Peyer's patch (tissue), 4 donors: ENCODE results near the gene SPOCK3. TPM values are rescaled to one million over a fixed set of nuclear protein-coding genes. Genes with fewer than 3 reads are reported as not detected.

ENCODE experiments used
- DNase-seq, 3 donors: peaks; one replicate each; pipeline ENCODE4 v3.0.0-alpha.2; 2017 to 2019
- H3K27ac ChIP-seq, 4 donors: fragments of 200-600 bp; sonication (generic); one replicate each; pipeline ENCODE4 v1.5.1; 2016 to 2019
- H3K27me3 ChIP-seq, 2 donors: fragments of 200-600 bp; sonication (generic); one replicate each; pipeline ENCODE4 v1.5.1; 2019
- H3K36me3 ChIP-seq, 3 donors: fragments of 200-600 bp; sonication (generic); one replicate each; pipeline ENCODE4 v1.5.1; 2016 to 2019
- H3K4me1 ChIP-seq, 4 donors: fragments of 200-600 bp; sonication (generic); one replicate each; pipeline ENCODE4 v1.5.1; 2016 to 2019
- H3K4me3 ChIP-seq, 4 donors: fragments of 200-600 bp; sonication (generic); 1 replicate in 3 of 4; 2 replicates in 1 of 4; pipeline ENCODE4 v1.5.1; 2016 to 2019; ENCODE audit warnings: mild to moderate bottlenecking in 1 of 4
- H3K9me3 ChIP-seq, 4 donors: fragments of 200-600 bp; sonication (generic); one replicate each; pipeline ENCODE4 v1.5.1; 2016 to 2019; ENCODE audit warnings: mild to moderate bottlenecking in 1 of 4
- POLR2A ChIP-seq, 2 donors: fragments of 450-650 bp; IDR thresholded peaks; one replicate each; pipeline ENCODE4 v1.5.1; 2017; ENCODE audit warnings: antibody characterized with exemption in 2 of 2, mild to moderate bottlenecking in 2 of 2, moderate library complexity in 2 of 2
- total RNA-seq, 4 donors: library from RNA; depleted of rRNA; stranded (reverse); fragments of >200 nt; gene quantifications; one replicate each; pipeline ENCODE4 v1.1.0, GENCODE V29; 2016
- TF ChIP-seq, protein P1 (sequence below), 6 experiments: fragments of 450-650 bp in 4 of 6; fragments of 200-600 bp in 2 of 6; sonication (generic) in 1 of 6; IDR thresholded peaks; one replicate each; pipeline ENCODE4 v1.5.1; 2017 to 2019; ENCODE audit warnings: antibody characterized with exemption in 6 of 6, mild to moderate bottlenecking in 3 of 6, moderate library complexity in 1 of 6

Gene SPOCK3
- total RNA-seq, 4 donors from 2014 or later: 1.7 TPM; not detected in 3

DNA sequence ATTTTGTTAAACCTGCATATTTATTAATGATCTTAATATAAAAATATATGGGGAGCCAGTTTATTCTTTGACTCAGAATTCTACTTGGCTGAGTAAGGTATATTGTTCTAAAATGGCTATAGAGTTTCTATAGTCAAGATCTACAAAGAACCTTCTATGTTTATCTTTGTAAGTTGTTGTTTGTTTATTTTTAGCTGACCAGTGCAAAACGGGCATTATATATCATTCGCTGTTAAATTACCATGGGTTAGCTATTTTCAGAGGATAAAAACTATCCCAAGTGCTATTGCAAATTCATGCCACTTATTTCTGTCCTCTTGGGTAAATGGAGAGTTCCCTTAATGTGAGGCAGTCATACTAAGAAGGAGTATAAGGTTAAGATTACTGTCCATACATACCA is 5.3 kb upstream of the SPOCK3 start:
- Histone ChIP-seq H3K4me3 (no peak overlapping the region), H3K9me3 (no peaks in the 10 kb centered on the region), H3K4me1 (no peaks in the 10 kb centered on the region), H3K36me3 (no peaks in the 10 kb centered on the region), H3K27ac (no peak overlapping the region), H3K27me3 (no peaks in the 10 kb centered on the region)
- no peak for DNase-seq
- TF ChIP-seq, protein P1, sequence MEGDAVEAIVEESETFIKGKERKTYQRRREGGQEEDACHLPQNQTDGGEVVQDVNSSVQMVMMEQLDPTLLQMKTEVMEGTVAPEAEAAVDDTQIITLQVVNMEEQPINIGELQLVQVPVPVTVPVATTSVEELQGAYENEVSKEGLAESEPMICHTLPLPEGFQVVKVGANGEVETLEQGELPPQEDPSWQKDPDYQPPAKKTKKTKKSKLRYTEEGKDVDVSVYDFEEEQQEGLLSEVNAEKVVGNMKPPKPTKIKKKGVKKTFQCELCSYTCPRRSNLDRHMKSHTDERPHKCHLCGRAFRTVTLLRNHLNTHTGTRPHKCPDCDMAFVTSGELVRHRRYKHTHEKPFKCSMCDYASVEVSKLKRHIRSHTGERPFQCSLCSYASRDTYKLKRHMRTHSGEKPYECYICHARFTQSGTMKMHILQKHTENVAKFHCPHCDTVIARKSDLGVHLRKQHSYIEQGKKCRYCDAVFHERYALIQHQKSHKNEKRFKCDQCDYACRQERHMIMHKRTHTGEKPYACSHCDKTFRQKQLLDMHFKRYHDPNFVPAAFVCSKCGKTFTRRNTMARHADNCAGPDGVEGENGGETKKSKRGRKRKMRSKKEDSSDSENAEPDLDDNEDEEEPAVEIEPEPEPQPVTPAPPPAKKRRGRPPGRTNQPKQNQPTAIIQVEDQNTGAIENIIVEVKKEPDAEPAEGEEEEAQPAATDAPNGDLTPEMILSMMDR (IDR thresholded peaks at IDR 0.05): no peak
- TF ChIP-seq POLR2A (IDR thresholded peaks at IDR 0.05): no peak

DNA sequence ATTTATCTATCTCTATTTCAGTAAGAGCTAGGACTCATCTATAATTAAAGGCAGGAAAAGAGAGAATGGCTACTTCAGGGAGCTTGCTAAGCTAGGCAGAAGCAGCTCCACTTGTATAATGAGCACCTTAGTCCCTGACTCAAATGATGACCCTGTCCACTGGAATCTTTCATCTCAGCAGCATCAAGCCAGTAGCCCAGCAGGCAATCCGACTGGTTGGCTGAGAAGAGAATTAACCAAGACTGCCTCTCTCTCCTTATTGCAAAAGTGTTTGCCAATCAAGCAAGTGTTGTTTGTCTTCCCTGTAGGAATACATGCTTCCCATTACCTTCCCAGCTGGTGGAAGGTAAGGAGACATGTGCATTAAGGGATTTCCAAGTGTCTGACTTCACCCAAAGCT is 3.9 kb upstream of the SPOCK3 start:
- no peak for TF ChIP-seq POLR2A (IDR thresholded peaks at IDR 0.05)
- TF ChIP-seq, protein P1 (IDR thresholded peaks at IDR 0.05): no peak
- no peaks in the 10 kb centered on the region for H3K9me3 ChIP-seq
- H3K4me3 ChIP-seq: no peak overlapping the region
- H3K36me3 ChIP-seq: no peaks in the 10 kb centered on the region
- H3K27ac ChIP-seq: no peak overlapping the region
- no peak for DNase-seq
- peaks cover 0 to 5% (median 0%) of the 10 kb centered on the region in 4 donors for H3K4me1 ChIP-seq
- H3K27me3 ChIP-seq: no peaks in the 10 kb centered on the region

- no peaks in the 10 kb centered on the region for H3K9me3 ChIP-seq
- no peak for DNase-seq
- H3K27me3 ChIP-seq: no peaks in the 10 kb centered on the region
- peak overlapping the region in 2 of 4 donors; percentile 20 to 36 for H3K4me3 ChIP-seq
- H3K4me1 ChIP-seq: peaks cover 0 to 5% (median 0%) of the 10 kb centered on the region in 4 donors
- no peak overlapping the region for H3K27ac ChIP-seq
- no peaks in the 10 kb centered on the region for H3K36me3 ChIP-seq
- TF ChIP-seq, protein P1 (IDR thresholded peaks at IDR 0.05): no peak
- no peak for TF ChIP-seq POLR2A (IDR thresholded peaks at IDR 0.05)
Observed at GRCh38 chr4:167233685-167234315, 494 bp downstream of the SPOCK3 start.

DNA sequence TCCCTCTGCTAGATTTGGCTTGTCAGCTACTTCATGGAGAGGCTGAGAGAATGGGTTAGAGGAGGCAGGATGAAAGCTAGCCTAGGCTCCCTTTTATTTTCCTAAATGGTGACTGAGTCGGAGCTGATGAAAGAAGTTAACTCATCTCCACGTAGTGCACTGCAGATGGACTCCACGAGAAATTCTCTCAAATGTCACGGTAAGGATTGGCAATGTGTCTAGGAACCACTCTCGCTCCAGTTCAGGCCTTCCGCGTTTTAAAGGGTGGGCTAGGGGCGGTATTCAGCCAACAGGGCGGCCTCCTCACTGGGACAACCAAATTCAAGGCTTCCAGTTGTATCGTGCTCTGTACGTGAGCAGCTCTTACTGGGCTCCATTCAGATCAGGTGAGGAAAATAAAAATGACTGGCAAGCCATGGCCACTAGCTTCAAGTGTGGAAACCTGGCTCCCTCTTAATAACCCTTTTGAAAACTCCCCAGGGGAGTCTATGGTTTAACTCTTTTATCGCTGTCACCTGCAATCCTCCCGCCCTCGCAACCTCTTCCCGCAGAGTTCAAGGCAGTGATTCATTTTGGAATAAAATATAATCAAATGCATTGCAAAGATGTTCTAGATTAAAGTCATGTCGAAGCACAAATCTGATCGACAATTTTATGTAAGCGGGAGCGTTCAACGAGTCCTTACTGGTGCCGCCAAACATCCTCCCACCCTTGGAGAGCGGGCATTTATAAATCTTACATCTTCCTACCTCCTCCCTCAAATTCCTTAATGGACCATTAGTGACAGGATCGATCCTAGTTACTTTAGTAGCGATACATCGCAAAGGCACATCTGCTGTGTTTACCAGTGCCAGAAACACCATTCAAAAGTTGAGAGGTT is 1.2 kb downstream of the SPOCK3 start:
- Histone ChIP-seq H3K4me3 (peak overlapping the region in 1 of 4 donors; percentile 20), H3K36me3 (no peaks in the 10 kb centered on the region), H3K9me3 (no peaks in the 10 kb centered on the region), H3K27me3 (no peaks in the 10 kb centered on the region), H3K4me1 (peaks cover 0 to 5% (median 0%) of the 10 kb centered on the region in 4 donors), H3K27ac (no peak overlapping the region)
- no peak for DNase-seq
- TF ChIP-seq, protein P1 (IDR thresholded peaks at IDR 0.05): no peak
- no peak for TF ChIP-seq POLR2A (IDR thresholded peaks at IDR 0.05)

DNA sequence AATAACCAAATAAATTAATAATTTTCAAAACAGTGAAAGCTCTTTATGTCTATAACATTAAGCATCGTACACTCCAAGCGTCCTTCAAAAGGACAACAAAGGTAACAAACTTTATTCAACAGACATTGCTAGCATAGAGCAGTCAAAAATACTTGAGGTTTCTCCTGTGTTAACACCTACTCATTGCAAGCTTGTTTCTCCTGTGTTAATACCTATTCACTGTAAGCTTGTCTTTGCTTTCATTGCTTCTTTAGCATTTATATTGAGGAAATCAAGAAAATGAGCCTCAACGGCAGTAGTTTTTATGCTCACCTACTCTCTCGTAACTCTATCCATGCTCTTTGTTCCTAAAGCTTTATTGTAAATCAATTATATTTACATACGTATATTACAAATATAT is 3.5 kb downstream of the SPOCK3 start:
- Histone ChIP-seq H3K36me3 (no peaks in the 10 kb centered on the region), H3K9me3 (no peaks in the 10 kb centered on the region), H3K27me3 (no peaks in the 10 kb centered on the region), H3K4me1 (peaks cover 0 to 5% (median 0%) of the 10 kb centered on the region in 4 donors), H3K4me3 (no peak overlapping the region), H3K27ac (no peak overlapping the region)
- TF ChIP-seq, protein P1 (IDR thresholded peaks at IDR 0.05): no peak
- TF ChIP-seq POLR2A (IDR thresholded peaks at IDR 0.05): no peak
- DNase-seq: no peak
